ENCODE results near the gene GPC5.

Gene GPC5

GRCh38 chr13:91454666-91455065 is 56.2 kb downstream of the GPC5 start:
- no peak for DNase-seq (ENCODE audit: low read depth in 2 of 2)

GRCh38 chr13:91456837-91457236 is 58.4 kb downstream of the GPC5 start:
- DNase-seq (ENCODE audit: low read depth in 2 of 2): no peak

GRCh38 chr13:91459485-91459884 is 61.1 kb downstream of the GPC5 start:
- DNase-seq (ENCODE audit: low read depth in 2 of 2): no peak

- DNase-seq (ENCODE audit: low read depth in 2 of 2): no peak
These were observed 65.9 kb downstream of the GPC5 start for GRCh38 chr13:91464336-91464735.

GRCh38 chr13:91467236-91467635 is 68.8 kb downstream of the GPC5 start:
- DNase-seq (ENCODE audit: low read depth in 2 of 2): no peak

GRCh38 chr13:91468301-91468700 is 69.9 kb downstream of the GPC5 start:
- no peak for DNase-seq (ENCODE audit: low read depth in 2 of 2)

GRCh38 chr13:91470084-91470621 is 71.7 kb downstream of the GPC5 start:
- no peak for DNase-seq (ENCODE audit: low read depth in 2 of 2)

GRCh38 chr13:91470681-91471080 is 72.3 kb downstream of the GPC5 start:
- DNase-seq (ENCODE audit: low read depth in 2 of 2): no peak

GRCh38 chr13:91482427-91482826 is 84.0 kb downstream of the GPC5 start:
- DNase-seq (ENCODE audit: low read depth in 2 of 2): no peak

- no peak for DNase-seq (ENCODE audit: low read depth in 2 of 2)
These were observed 93.6 kb downstream of the GPC5 start for GRCh38 chr13:91491980-91492379.

GRCh38 chr13:91493442-91493841 is 95.0 kb downstream of the GPC5 start:
- no peak for DNase-seq (ENCODE audit: low read depth in 2 of 2)

- DNase-seq (ENCODE audit: low read depth in 2 of 2): no peak
These were observed 99.9 kb downstream of the GPC5 start for GRCh38 chr13:91498298-91498697.

GRCh38 chr13:91504216-91504615 is 105.8 kb downstream of the GPC5 start:
- no peak for DNase-seq (ENCODE audit: low read depth in 2 of 2)

GRCh38 chr13:91506759-91507158 is 108.3 kb downstream of the GPC5 start:
- DNase-seq (ENCODE audit: low read depth in 2 of 2): no peak

GRCh38 chr13:91510058-91510457 is 111.6 kb downstream of the GPC5 start:
- no peak for DNase-seq (ENCODE audit: low read depth in 2 of 2)

- DNase-seq (ENCODE audit: low read depth in 2 of 2): no peak
These were observed 115.4 kb downstream of the GPC5 start for GRCh38 chr13:91513790-91514189.

- no peak for DNase-seq (ENCODE audit: low read depth in 2 of 2)
These were observed 118.4 kb downstream of the GPC5 start for GRCh38 chr13:91516799-91517198.

GRCh38 chr13:91520952-91521351 is 122.5 kb downstream of the GPC5 start:
- no peak for DNase-seq (ENCODE audit: low read depth in 2 of 2)

GRCh38 chr13:91523116-91523515 is 124.7 kb downstream of the GPC5 start:
- no peak for DNase-seq (ENCODE audit: low read depth in 2 of 2)

GRCh38 chr13:91526543-91527033 is 128.2 kb downstream of the GPC5 start:
- no peak for DNase-seq (ENCODE audit: low read depth in 2 of 2)

GRCh38 chr13:91529739-91530482 is 131.5 kb downstream of the GPC5 start:
- DNase-seq (ENCODE audit: low read depth in 2 of 2): no peak

- no peak for DNase-seq (ENCODE audit: low read depth in 2 of 2)
These were observed 133.2 kb downstream of the GPC5 start for GRCh38 chr13:91531646-91532045.

- DNase-seq (ENCODE audit: low read depth in 2 of 2): no peak
These were observed 134.9 kb downstream of the GPC5 start for GRCh38 chr13:91533354-91533753.

GRCh38 chr13:91534996-91535395 is 136.6 kb downstream of the GPC5 start:
- no peak for DNase-seq (ENCODE audit: low read depth in 2 of 2)
